Measurements from ENCODE around the gene VAMP3. TPM values are rescaled to one million over a fixed set of nuclear protein-coding genes. Genes with fewer than 3 reads are reported as not detected.

The VAMP3 gene
- total RNA-seq, 1 donor from 2014 or later = 89.4 TPM

DNA sequence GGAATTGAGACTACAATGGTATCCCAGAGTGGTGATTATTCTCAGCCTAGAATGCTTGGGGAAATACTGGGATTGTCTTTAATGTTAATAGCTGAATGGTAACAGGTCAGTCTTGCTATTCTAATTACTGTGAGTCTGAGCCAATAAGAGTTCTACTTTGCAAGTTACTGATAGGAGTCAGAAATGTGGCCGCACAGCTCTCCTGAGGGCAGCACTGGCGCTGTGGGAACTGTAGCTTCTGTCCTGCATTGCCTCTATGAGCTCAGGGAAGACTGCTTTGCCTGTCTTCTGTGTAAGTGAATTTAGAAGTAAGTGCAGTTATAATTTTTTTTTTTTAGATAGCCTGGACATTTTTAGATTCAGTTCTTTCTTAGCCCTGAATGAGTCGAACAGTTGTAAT is 10.0 kb upstream of the VAMP3 start:
- DNase-seq (ENCODE audit: low read depth) = no peak
- no peak overlapping the region for H3K4me3 ChIP-seq (ENCODE audit: low read depth, low read length)
- no peak for TF ChIP-seq CTCF (conservative IDR thresholded peaks at IDR 0.05; ENCODE audit: low read depth, low read length)

DNA sequence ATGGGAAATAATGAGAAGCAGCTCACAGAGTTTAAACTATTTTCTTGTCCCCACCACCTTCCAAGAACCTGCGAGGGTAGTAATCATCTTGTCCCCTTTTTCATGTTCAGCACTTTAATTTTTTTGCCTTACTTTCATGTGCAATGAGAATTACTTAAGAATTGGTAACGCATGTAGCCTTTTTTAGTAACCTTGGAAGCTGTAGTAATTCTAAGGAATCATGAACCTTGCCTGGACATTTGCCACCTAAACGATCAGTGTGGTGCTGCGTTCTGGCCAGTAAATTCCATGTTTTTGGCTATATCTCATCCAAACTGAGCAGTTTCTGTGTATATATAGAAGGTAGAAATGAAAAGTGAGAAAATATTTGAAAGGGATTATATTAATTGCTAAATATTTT is 3.9 kb upstream of the VAMP3 start:
- TF ChIP-seq CTCF (conservative IDR thresholded peaks at IDR 0.05; ENCODE audit: low read depth, low read length) = no peak
- H3K4me3 ChIP-seq (ENCODE audit: low read depth, low read length) = no peak overlapping the region
- DNase-seq (ENCODE audit: low read depth) = no peak

DNA sequence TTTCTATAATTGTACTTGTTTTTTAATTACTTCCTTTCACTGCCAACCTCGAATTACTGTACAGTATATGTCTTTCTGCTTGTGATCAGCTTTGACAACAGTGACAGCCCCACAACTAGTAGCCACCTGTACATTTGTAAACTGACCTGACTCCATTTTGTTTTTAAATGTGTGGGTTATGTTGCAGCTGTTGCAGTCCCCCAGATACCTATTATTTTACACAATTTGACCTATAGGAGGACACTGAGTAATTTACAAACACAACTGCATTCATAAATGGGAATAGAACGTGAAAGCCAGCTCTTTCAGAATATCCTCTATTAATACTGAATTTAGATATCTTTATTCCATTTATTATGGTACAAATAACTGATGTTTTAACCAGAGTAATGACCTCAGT is 2.5 kb upstream of the VAMP3 start:
- TF ChIP-seq CTCF (conservative IDR thresholded peaks at IDR 0.05; ENCODE audit: low read depth, low read length) = no peak
- H3K4me3 ChIP-seq (ENCODE audit: low read depth, low read length) = no peak overlapping the region
- no peak for DNase-seq (ENCODE audit: low read depth)

DNA sequence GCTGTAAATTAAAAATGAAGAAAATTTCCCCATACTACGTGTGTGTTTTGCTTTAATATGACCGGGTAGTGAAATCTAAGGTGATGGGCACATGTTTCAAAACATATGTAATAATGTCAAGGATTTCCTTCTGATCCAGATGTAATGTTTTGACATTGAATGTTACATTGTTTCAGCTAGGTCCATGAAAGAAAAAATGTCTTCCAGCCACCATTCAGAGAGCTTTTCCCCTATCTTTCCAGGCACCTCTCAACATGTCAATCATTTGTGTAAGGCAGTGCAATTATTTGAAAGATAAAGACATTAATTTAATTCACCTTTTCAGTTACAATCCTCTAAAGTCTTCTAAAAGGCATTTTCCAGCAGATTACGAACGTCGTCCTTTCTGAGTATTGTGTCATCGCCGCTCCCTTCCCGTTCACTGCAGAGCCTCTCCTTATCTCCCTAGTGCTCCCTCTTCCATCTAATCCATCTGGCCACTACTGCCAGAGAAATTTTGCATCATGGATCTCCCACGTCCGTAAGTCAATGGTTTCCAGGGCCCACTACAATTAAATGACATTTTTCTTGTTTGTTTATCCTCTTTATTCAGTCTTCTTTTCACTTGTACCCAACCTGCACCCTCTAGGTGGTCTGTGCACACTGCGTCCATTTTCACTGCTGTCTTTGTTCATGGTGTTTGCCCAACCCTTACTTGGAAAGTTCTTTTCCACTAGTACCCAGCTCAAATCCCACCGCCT is 1.3 kb upstream of the VAMP3 start:
- DNase-seq (ENCODE audit: low read depth) = no peak
- no peak for TF ChIP-seq CTCF (conservative IDR thresholded peaks at IDR 0.05; ENCODE audit: low read depth, low read length)
- no peak overlapping the region for H3K4me3 ChIP-seq (ENCODE audit: low read depth, low read length)

GRCh38 chr1:7770669-7770996 is 463 bp upstream of the VAMP3 start:
- TF ChIP-seq CTCF (conservative IDR thresholded peaks at IDR 0.05; ENCODE audit: low read depth, low read length) = no peak

GRCh38 chr1:7771823-7772299 is 765 bp downstream of the VAMP3 start:
- H3K4me3 ChIP-seq (ENCODE audit: low read depth, low read length) = peak overlapping the region; percentile 93
- no peak for TF ChIP-seq CTCF (conservative IDR thresholded peaks at IDR 0.05; ENCODE audit: low read depth, low read length)
- no peak for DNase-seq (ENCODE audit: low read depth)

More at GRCh38 chr1:7770669-7770996, 463 bp upstream of the VAMP3 start:
- peak overlapping the region; percentile 93 for H3K4me3 ChIP-seq (ENCODE audit: low read depth, low read length)
- no peak for DNase-seq (ENCODE audit: low read depth)

- TF ChIP-seq CTCF (conservative IDR thresholded peaks at IDR 0.05; ENCODE audit: low read depth, low read length) = no peak
- H3K4me3 ChIP-seq (ENCODE audit: low read depth, low read length) = no peak overlapping the region
- DNase-seq (ENCODE audit: low read depth) = no peak
Measured at GRCh38 chr1:7777591-7777990, 6.5 kb downstream of the VAMP3 start.

All from epithelial cell of proximal tubule (primary cell).